ENCODE data around the gene GRM3.

GRM3 gene

GRCh38 chr7:86908948-86909347 is 265.2 kb downstream of the GRM3 start:
- FAIRE-seq: no peak

DNA sequence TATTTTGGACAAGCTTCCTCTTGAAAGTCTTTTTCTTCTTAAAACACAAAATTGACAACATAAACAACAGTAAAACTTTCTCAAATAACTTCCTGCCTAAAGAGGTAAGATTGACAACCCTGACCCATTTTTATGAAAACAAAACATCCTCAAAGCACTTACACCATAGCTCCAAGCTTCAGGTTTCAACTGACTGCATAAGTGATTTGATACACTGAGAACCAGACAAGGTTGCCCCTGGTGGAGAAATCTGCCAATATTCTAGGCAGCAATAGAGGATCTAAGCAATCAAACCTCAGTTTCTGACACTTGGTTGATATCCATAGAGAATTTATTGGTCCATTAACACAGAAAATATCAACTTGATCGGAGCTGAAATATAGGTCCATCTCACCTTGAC is 267.9 kb downstream of the GRM3 start:
- FAIRE-seq: no peak

DNA sequence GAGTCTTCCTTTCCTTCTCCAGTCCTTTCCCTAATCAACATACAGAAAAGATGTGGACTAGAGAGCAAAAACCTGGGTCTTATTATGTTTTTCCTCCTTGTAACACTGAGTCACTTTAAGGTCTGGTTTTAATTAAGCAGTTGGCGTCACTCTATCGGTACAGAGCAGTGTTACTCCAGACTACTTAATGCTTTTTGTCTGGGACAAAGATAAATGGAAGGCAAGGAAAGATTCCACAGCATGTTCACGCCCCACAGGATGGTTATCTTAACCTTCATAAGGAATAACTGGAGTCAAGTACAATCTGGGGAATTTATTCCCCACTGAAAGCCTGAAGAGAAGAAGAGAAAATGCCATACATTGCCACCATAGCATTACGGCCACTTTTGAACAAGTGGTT is 270.0 kb downstream of the GRM3 start:
- no peak for FAIRE-seq
